ENCODE measurements around the gene SERTAD1. TPM values are rescaled to one million over a fixed set of nuclear protein-coding genes. Genes with fewer than 3 reads are reported as not detected.

The SERTAD1 gene
- total and polyA plus RNA-seq, 7 donors: 10.5 to 88.7 (median 17.5) TPM

- H3K27ac ChIP-seq: no peak overlapping the region
- TF ChIP-seq, protein P1, sequence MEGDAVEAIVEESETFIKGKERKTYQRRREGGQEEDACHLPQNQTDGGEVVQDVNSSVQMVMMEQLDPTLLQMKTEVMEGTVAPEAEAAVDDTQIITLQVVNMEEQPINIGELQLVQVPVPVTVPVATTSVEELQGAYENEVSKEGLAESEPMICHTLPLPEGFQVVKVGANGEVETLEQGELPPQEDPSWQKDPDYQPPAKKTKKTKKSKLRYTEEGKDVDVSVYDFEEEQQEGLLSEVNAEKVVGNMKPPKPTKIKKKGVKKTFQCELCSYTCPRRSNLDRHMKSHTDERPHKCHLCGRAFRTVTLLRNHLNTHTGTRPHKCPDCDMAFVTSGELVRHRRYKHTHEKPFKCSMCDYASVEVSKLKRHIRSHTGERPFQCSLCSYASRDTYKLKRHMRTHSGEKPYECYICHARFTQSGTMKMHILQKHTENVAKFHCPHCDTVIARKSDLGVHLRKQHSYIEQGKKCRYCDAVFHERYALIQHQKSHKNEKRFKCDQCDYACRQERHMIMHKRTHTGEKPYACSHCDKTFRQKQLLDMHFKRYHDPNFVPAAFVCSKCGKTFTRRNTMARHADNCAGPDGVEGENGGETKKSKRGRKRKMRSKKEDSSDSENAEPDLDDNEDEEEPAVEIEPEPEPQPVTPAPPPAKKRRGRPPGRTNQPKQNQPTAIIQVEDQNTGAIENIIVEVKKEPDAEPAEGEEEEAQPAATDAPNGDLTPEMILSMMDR (IDR thresholded peaks at IDR 0.05): no peak
- ATAC-seq (peak in 2 of 4 donors; percentile 16 to 18), DNase-seq (no peak)
- no peak overlapping the region for H3K4me3 ChIP-seq
- peaks cover 3 to 87% of the 10 kb centered on the region in 2 donors for H3K36me3 ChIP-seq (ENCODE audit: insufficient read depth in 1 of 2, low read depth in 1 of 2)
- intact Hi-C loops (cut with DNase I): no loop called here
- H3K4me1 ChIP-seq: no peaks in the 10 kb centered on the region
- H3K9me3 ChIP-seq: no peaks in the 10 kb centered on the region
- H3K27me3 ChIP-seq (ENCODE audit: insufficient read depth in 3 of 3, low read length in 2 of 3): no peaks in the 10 kb centered on the region
- WGBS, 3 donors: 76 to 87% (median 77%) methylated on average over 5 of the region's 5 CpGs
These were observed 26.2 kb upstream of the SERTAD1 start for GRCh38 chr19:40452016-40452415.

GRCh38 chr19:40450664-40451063 is 24.9 kb upstream of the SERTAD1 start:
- TF ChIP-seq, protein P1 (IDR thresholded peaks at IDR 0.05): no peak
- no peaks in the 10 kb centered on the region for H3K4me1 ChIP-seq

GRCh38 chr19:40449506-40449905 is 23.7 kb upstream of the SERTAD1 start:
- no peak for DNase-seq
- WGBS, 3 donors: 89 to 95% (median 91%) methylated on average over 4 of the region's 4 CpGs
- Histone ChIP-seq H3K4me1 (peaks cover 4% of the 10 kb centered on the region), H3K27me3 (ENCODE audit: insufficient read depth in 3 of 3, low read length in 2 of 3) (no peaks in the 10 kb centered on the region), H3K9me3 (no peaks in the 10 kb centered on the region), H3K4me3 (no peak overlapping the region), H3K36me3 (ENCODE audit: insufficient read depth in 1 of 2, low read depth in 1 of 2) (peaks cover 0 to 64% of the 10 kb centered on the region in 2 donors), H3K27ac (no peak overlapping the region)
- TF ChIP-seq, protein P1 (IDR thresholded peaks at IDR 0.05): no peak
- ATAC-seq: no peak
- intact Hi-C loops (cut with DNase I): no loop called here

More at GRCh38 chr19:40450664-40451063, 24.9 kb upstream of the SERTAD1 start:
- intact Hi-C loops (cut with DNase I): no loop called here
- Histone ChIP-seq H3K4me3 (no peak overlapping the region), H3K27me3 (ENCODE audit: insufficient read depth in 3 of 3, low read length in 2 of 3) (no peaks in the 10 kb centered on the region), H3K27ac (no peak overlapping the region), H3K9me3 (no peaks in the 10 kb centered on the region), H3K36me3 (ENCODE audit: insufficient read depth in 1 of 2, low read depth in 1 of 2) (peaks cover 3 to 75% of the 10 kb centered on the region in 2 donors)
- ATAC-seq (no peak), DNase-seq (no peak)
- 94 to 100% (median 96%) methylated on average over 4 of the region's 4 CpGs for WGBS, 3 donors

- no peaks in the 10 kb centered on the region for H3K27me3 ChIP-seq (ENCODE audit: insufficient read depth in 3 of 3, low read length in 2 of 3)
- intact Hi-C loops (cut with DNase I): no loop called here
- DNase-seq (no peak), ATAC-seq (no peak)
- 76 to 80% (median 78%) methylated on average over 8 of the region's 8 CpGs for WGBS, 3 donors
- TF ChIP-seq, protein P1 (IDR thresholded peaks at IDR 0.05): no peak
- H3K4me3 ChIP-seq: no peak overlapping the region
- H3K4me1 ChIP-seq: peaks cover 17% of the 10 kb centered on the region
- no peak overlapping the region for H3K27ac ChIP-seq
- no peaks in the 10 kb centered on the region for H3K9me3 ChIP-seq
- peaks cover 2 to 55% of the 10 kb centered on the region in 2 donors for H3K36me3 ChIP-seq (ENCODE audit: insufficient read depth in 1 of 2, low read depth in 1 of 2)
These were observed 20.5 kb upstream of the SERTAD1 start for GRCh38 chr19:40446263-40446784.

- Histone ChIP-seq H3K9me3 (no peaks in the 10 kb centered on the region), H3K27ac (no peak overlapping the region), H3K4me1 (peaks cover 22% of the 10 kb centered on the region), H3K27me3 (ENCODE audit: insufficient read depth in 3 of 3, low read length in 2 of 3) (no peaks in the 10 kb centered on the region), H3K4me3 (no peak overlapping the region), H3K36me3 (ENCODE audit: insufficient read depth in 1 of 2, low read depth in 1 of 2) (peaks cover 7 to 55% of the 10 kb centered on the region in 2 donors)
- intact Hi-C loops (cut with DNase I): no loop called here
- ATAC-seq (no peak), DNase-seq (no peak)
- TF ChIP-seq, protein P1 (IDR thresholded peaks at IDR 0.05): no peak
- WGBS, 3 donors: 67 to 79% (median 68%) methylated on average over 9 of the region's 9 CpGs
These were observed 20.0 kb upstream of the SERTAD1 start for GRCh38 chr19:40445780-40446262.
